ENCODE results near the gene NAT16. TPM values are rescaled to one million over a fixed set of nuclear protein-coding genes. Genes with fewer than 3 reads are reported as not detected.

Gene NAT16
- total and polyA plus RNA-seq, 2 donors (not counting 1 experiment from before 2014, with no cell fraction given), result not detected

GRCh38 chr7:101155303-101155702 is 24.8 kb downstream of the NAT16 start:
- Mint-ChIP-seq H3K9me3 (ENCODE audit: insufficient read depth) (no peaks in the 10 kb centered on the region), H3K4me1 (peaks cover 12% of the 10 kb centered on the region), H3K4me3 (peak overlapping the region; percentile 86), H3K27ac (no peak overlapping the region), H3K27me3 (no peaks in the 10 kb centered on the region)
- ATAC-seq (ENCODE audit: low read depth) (no peak), DNase-seq (no peak)
- intact Hi-C loops (cut with micrococcal nuclease), result loop anchor here (2.0 kb wide), 1 partner anchor 89 kb away; the partner anchor contains the start of gene FIS1
- Histone ChIP-seq H3K79me2 (ENCODE audit: control insufficient read depth, insufficient read depth, low read length) (no peaks in the 10 kb centered on the region), H3K4me1 (ENCODE audit: control insufficient read depth in 2 of 2, insufficient read depth in 2 of 2, low read length in 2 of 2) (peaks cover 10 to 16% of the 10 kb centered on the region in 2 donors), H3K9me3 (ENCODE audit: control extremely low read depth in 1 of 3, control insufficient read depth in 2 of 3, insufficient read depth in 1 of 3, low read length in 2 of 3) (no peaks in the 10 kb centered on the region), H3K27ac (ENCODE audit: low read length in 2 of 2) (no peak overlapping the region), H4K20me1 (ENCODE audit: control insufficient read depth, insufficient read depth, low read length, poor library complexity, severe bottlenecking) (no peaks in the 10 kb centered on the region), H3K9ac (ENCODE audit: low read length) (peak overlapping the region; percentile 76), H3K4me2 (replicated peaks; ENCODE audit: low read depth, low read length, poor library complexity, severe bottlenecking) (peak overlapping the region; percentile 97), H2AFZ (ENCODE audit: insufficient read depth, low read depth, low read length, poor library complexity, severe bottlenecking) (peak overlapping the region; percentile 83), H3K4me3 (ENCODE audit: control extremely low read depth in 1 of 5, extremely low read depth in 1 of 5, insufficient read depth in 1 of 5, low read depth in 2 of 5, low read length in 4 of 5) (peak overlapping the region in 3 of 5 experiments; percentile 62 to 71 (median 64)), H3K27me3 (replicated peaks in 1 of 4; ENCODE audit: control extremely low read depth in 1 of 4, control insufficient read depth in 3 of 4, insufficient read depth in 4 of 4, low read length in 3 of 4) (no peaks in the 10 kb centered on the region), H3K36me3 (replicated peaks in 1 of 2; ENCODE audit: control extremely low read depth in 1 of 2, control insufficient read depth in 1 of 2, extremely low read depth in 1 of 2, insufficient read depth in 2 of 2, low read length in 1 of 2) (peaks cover 0 to 3% of the 10 kb centered on the region in 2 experiments)
- WGBS (ENCODE audit: insufficient coverage), result 44% methylated on average over 4 of the region's 4 CpGs
- ChIA-PET POLR2A (interaction anchor here (0.7 kb wide), 1 partner anchor 10 kb away, joined by 5 read pairs; the partner anchor contains the start of gene VGF), CTCF (interaction anchor here (0.6 to 7.6 kb wide), 4 partner anchors 12 to 554 kb away, joined by 3 to 68 read pairs (median 4); no protein-coding TSS in a partner anchor)
- TF ChIP-seq EZH2 (IDR thresholded peaks at IDR 0.05; ENCODE audit: borderline replicate concordance, insufficient read depth, low read depth, low read length, poor library complexity, severe bottlenecking) (no peak), CTCF (IDR thresholded peaks at IDR 0.05) (no peak)

GRCh38 chr7:101154693-101155102 is 25.4 kb downstream of the NAT16 start:
- no peaks in the 10 kb centered on the region for H4K20me1 ChIP-seq (ENCODE audit: control insufficient read depth, insufficient read depth, low read length, poor library complexity, severe bottlenecking)
- peaks cover 10 to 16% of the 10 kb centered on the region in 2 donors for H3K4me1 ChIP-seq (ENCODE audit: control insufficient read depth in 2 of 2, insufficient read depth in 2 of 2, low read length in 2 of 2)
- H3K27ac ChIP-seq (ENCODE audit: low read length in 2 of 2), result no peak overlapping the region
- peaks cover 12% of the 10 kb centered on the region for H3K4me1 Mint-ChIP-seq
- no peak overlapping the region for H3K27ac Mint-ChIP-seq
- peak; percentile 41 for DNase-seq
- H3K9me3 ChIP-seq (ENCODE audit: control extremely low read depth in 1 of 3, control insufficient read depth in 2 of 3, insufficient read depth in 1 of 3, low read length in 2 of 3), result no peaks in the 10 kb centered on the region
- H3K36me3 ChIP-seq (replicated peaks in 1 of 2; ENCODE audit: control extremely low read depth in 1 of 2, control insufficient read depth in 1 of 2, extremely low read depth in 1 of 2, insufficient read depth in 2 of 2, low read length in 1 of 2), result peaks cover 0 to 3% of the 10 kb centered on the region in 2 experiments
- 0% methylated on average over 29 of the region's 34 CpGs for whole genome bisulfite sequencing (ENCODE audit: insufficient coverage)
- no peaks in the 10 kb centered on the region for H3K9me3 Mint-ChIP-seq (ENCODE audit: insufficient read depth)
- TF ChIP-seq EZH2 (IDR thresholded peaks at IDR 0.05; ENCODE audit: borderline replicate concordance, insufficient read depth, low read depth, low read length, poor library complexity, severe bottlenecking) (no peak), CTCF (IDR thresholded peaks at IDR 0.05) (no peak)
- peak overlapping the region; percentile 76 for H3K9ac ChIP-seq (ENCODE audit: low read length)
- ATAC-seq (ENCODE audit: low read depth), result peak; percentile 12
- no peaks in the 10 kb centered on the region for H3K79me2 ChIP-seq (ENCODE audit: control insufficient read depth, insufficient read depth, low read length)
- H3K27me3 ChIP-seq (replicated peaks in 1 of 4; ENCODE audit: control extremely low read depth in 1 of 4, control insufficient read depth in 3 of 4, insufficient read depth in 4 of 4, low read length in 3 of 4), result no peaks in the 10 kb centered on the region
- peak overlapping the region; percentile 83 for H2AFZ ChIP-seq (ENCODE audit: insufficient read depth, low read depth, low read length, poor library complexity, severe bottlenecking)
- H3K4me2 ChIP-seq (replicated peaks; ENCODE audit: low read depth, low read length, poor library complexity, severe bottlenecking), result peak overlapping the region; percentile 97
- peaks cover 4% of the 10 kb centered on the region for H3K27me3 Mint-ChIP-seq
- peak overlapping the region; percentile 86 for H3K4me3 Mint-ChIP-seq
- ChIA-PET POLR2A (interaction anchor here (0.7 kb wide), 1 partner anchor 10 kb away, joined by 5 read pairs; the partner anchor contains the start of gene VGF), CTCF (interaction anchor here (0.6 to 7.6 kb wide), 4 partner anchors 11 to 555 kb away, joined by 3 to 68 read pairs (median 11); no protein-coding TSS in a partner anchor)
- peak overlapping the region in 4 of 5 experiments; percentile 53 to 71 (median 63) for H3K4me3 ChIP-seq (ENCODE audit: control extremely low read depth in 1 of 5, extremely low read depth in 1 of 5, insufficient read depth in 1 of 5, low read depth in 2 of 5, low read length in 4 of 5)
- intact Hi-C loops (cut with micrococcal nuclease), result loop anchor here (1.0 to 2.0 kb wide), 4 partner anchors 11 to 98 kb away; partner anchors contain the start of genes FIS1, VGF and ZNHIT1

Data from B cell (primary cell).